H1 (cell line): Measurements from ENCODE around the gene PPP1R12B. TPM values are rescaled to one million over a fixed set of nuclear protein-coding genes. Genes with fewer than 3 reads are reported as not detected.

Source experiments
- CTCF ChIA-PET: fragments of 300-600 bp; sonication (Branson Sonifier 250); formaldehyde crosslinking; loops from one replicate; lab custom pipeline; 2021; ENCODE audit not compliant: partially characterized antibody; lab: Charles Lee
- POLR2A ChIA-PET: fragments of 300-600 bp; sonication (Branson Sonifier 250); formaldehyde crosslinking; loops from one replicate; lab custom pipeline; 2021; ENCODE audit warnings: inconsistent platforms; ENCODE audit not compliant: partially characterized antibody; lab: Charles Lee
- DNase-seq, 2 experiments: peaks; one replicate each; pipeline versions ENCODE4 v3.0.0 to v3.0.0-alpha.2; 2010 to 2022; ENCODE audit warnings: low spot score in 2 of 2, low read depth in 1 of 2, mixed read lengths in 1 of 2
- FAIRE-seq: peaks from 2 replicates; lab custom pipeline; 2011; peaks lifted over from hg19 to GRCh38; lab: Jason Lieb, UNC
- H2AFZ ChIP-seq: 2 replicates; pipeline ENCODE4 v1.8.1; 2012; ENCODE audit warnings: low read length, inconsistent platforms
- H2AK5ac ChIP-seq: 2 replicates; pipeline ENCODE4 v1.6.1; 2013; ENCODE audit warnings: low read depth, low read length
- H2BK120ac ChIP-seq: replicated peaks from 2 replicates; pipeline ENCODE3; 2013; ENCODE audit warnings: low read depth, low read length, inconsistent platforms
- H2BK12ac ChIP-seq: 2 replicates; pipeline ENCODE4 v1.6.1; 2013; ENCODE audit warnings: low read depth, low read length
- H2BK15ac ChIP-seq: 2 replicates; pipeline ENCODE4 v1.6.1; 2013; ENCODE audit warnings: low read length
- H2BK20ac ChIP-seq: 2 replicates; pipeline ENCODE4 v1.6.1; 2013; ENCODE audit warnings: low read length
- H2BK5ac ChIP-seq: 2 replicates; pipeline ENCODE4 v1.6.1; 2013; ENCODE audit warnings: low read depth, low read length
- H3K14ac ChIP-seq: 2 replicates; pipeline ENCODE4 v1.6.1; 2013; ENCODE audit warnings: inconsistent platforms; ENCODE audit not compliant: insufficient read length
- H3K18ac ChIP-seq: 2 replicates; pipeline ENCODE4 v1.6.1; 2013; ENCODE audit warnings: low read length; ENCODE audit errors: extremely low read depth
- H3K23ac ChIP-seq: 2 replicates; pipeline ENCODE4 v1.6.1; 2013; ENCODE audit warnings: inconsistent platforms; ENCODE audit not compliant: insufficient read length
- H3K23me2 ChIP-seq: 2 replicates; pipeline ENCODE4 v1.6.1; 2013; ENCODE audit warnings: low read depth, low read length
- H3K27ac ChIP-seq: 2 replicates; pipeline ENCODE4 v1.6.1; 2011; ENCODE audit warnings: low read depth, low read length, inconsistent platforms
- H3K27me3 ChIP-seq, 4 experiments: replicated peaks in 1 of 4; 1 replicate in 1 of 4; 2 replicates in 3 of 4; pipeline versions ENCODE4 v1.6.1 to v1.8.1; 2011 to 2013; ENCODE audit warnings: low read length in 3 of 4, mild to moderate bottlenecking in 3 of 4, inconsistent platforms in 2 of 4, mixed read lengths in 2 of 4, moderate library complexity in 1 of 4; ENCODE audit not compliant: control insufficient read depth in 3 of 4, insufficient read depth in 3 of 4; ENCODE audit errors: extremely low read depth in 1 of 4
- H3K36me3 ChIP-seq, 4 experiments: 2 replicates each; pipeline versions ENCODE4 v1.6.1 to v1.8.1; 2011 to 2013; ENCODE audit warnings: mild to moderate bottlenecking in 4 of 4, low read length in 3 of 4, moderate library complexity in 2 of 4, control low read depth in 1 of 4, inconsistent platforms in 1 of 4; ENCODE audit not compliant: insufficient read depth in 4 of 4, control insufficient read depth in 2 of 4
- H3K4ac ChIP-seq: replicated peaks from 2 replicates; pipeline ENCODE3; 2013; ENCODE audit warnings: low read length, low read depth, mixed read lengths, inconsistent platforms; ENCODE audit not compliant: insufficient read length
- H3K4me1 ChIP-seq, 4 experiments: replicated peaks in 1 of 4; 1 replicate in 1 of 4; 2 replicates in 3 of 4; pipeline versions ENCODE4 v1.6.1 to v1.8.1; 2011 to 2013; ENCODE audit warnings: low read length in 3 of 4, inconsistent platforms in 2 of 4, mixed read lengths in 1 of 4; ENCODE audit not compliant: insufficient read depth in 4 of 4, control insufficient read depth in 3 of 4
- H3K4me2 ChIP-seq, 2 experiments: 2 replicates each; pipeline versions ENCODE4 v1.6.1 to v1.8.1; 2011 to 2013; ENCODE audit warnings: low read depth in 2 of 2, low read length in 2 of 2, control low read depth in 1 of 2, inconsistent platforms in 1 of 2, mild to moderate bottlenecking in 1 of 2; ENCODE audit not compliant: insufficient read depth in 1 of 2
- H3K4me3 ChIP-seq, 4 experiments: fragments of 200-600, 300-600 bp in 1 of 4; sonication (generic), shearing (Covaris generic), sonication (Bioruptor Twin) in 1 of 4; 2 replicates each; pipeline versions ENCODE4 v1.5.1 to v1.8.1; 2011 to 2016; ENCODE audit warnings: low read length in 4 of 4, low read depth in 3 of 4, control low read depth in 2 of 4, inconsistent platforms in 2 of 4, mild to moderate bottlenecking in 2 of 4, mixed read lengths in 1 of 4, moderate library complexity in 1 of 4; ENCODE audit not compliant: insufficient read depth in 2 of 4; ENCODE audit errors: extremely low read depth in 1 of 4
- H3K56ac ChIP-seq: replicated peaks from 2 replicates; pipeline ENCODE3; 2013; ENCODE audit warnings: low read depth, mild to moderate bottlenecking, mixed read lengths, low read length, inconsistent platforms; ENCODE audit not compliant: insufficient read length
- H3K79me1 ChIP-seq: 2 replicates; pipeline ENCODE4 v1.6.1; 2013; ENCODE audit warnings: low read depth, low read length, control low read depth
- H3K79me2 ChIP-seq, 2 experiments: 2 replicates each; pipeline versions ENCODE4 v1.6.1 to v1.8.1; 2012 to 2013; ENCODE audit warnings: low read length in 2 of 2, mild to moderate bottlenecking in 2 of 2, inconsistent platforms in 1 of 2; ENCODE audit not compliant: insufficient read depth in 2 of 2, control insufficient read depth in 1 of 2
- H3K9ac ChIP-seq, 4 experiments: replicated peaks in 1 of 4; 1 replicate in 1 of 4; 2 replicates in 3 of 4; pipeline versions ENCODE4 v1.6.1 to v1.8.1; 2011 to 2013; ENCODE audit warnings: low read depth in 3 of 4, low read length in 3 of 4, control low read depth in 2 of 4, mild to moderate bottlenecking in 2 of 4, moderate library complexity in 2 of 4, inconsistent platforms in 1 of 4; ENCODE audit errors: extremely low read depth in 1 of 4
- H3K9me3 ChIP-seq, 2 experiments: 2 replicates each; pipeline versions ENCODE4 v1.6.1 to v1.8.1; 2012 to 2013; ENCODE audit warnings: mild to moderate bottlenecking in 2 of 2, moderate library complexity in 2 of 2, control low read depth in 1 of 2, inconsistent platforms in 1 of 2, low read depth in 1 of 2, low read length in 1 of 2, mixed read lengths in 1 of 2; ENCODE audit not compliant: insufficient read depth in 2 of 2
- H4K20me1 ChIP-seq, 2 experiments: replicated peaks in 1 of 2; 2 replicates each; pipeline versions ENCODE3 to v1.8.1; 2011 to 2013; ENCODE audit warnings: inconsistent platforms in 2 of 2, low read length in 2 of 2, mild to moderate bottlenecking in 1 of 2; ENCODE audit not compliant: insufficient read depth in 2 of 2, control insufficient read depth in 1 of 2
- H4K5ac ChIP-seq: 2 replicates; pipeline ENCODE4 v1.6.1; 2013; ENCODE audit warnings: low read length, low read depth, mixed read lengths, inconsistent platforms; ENCODE audit not compliant: insufficient read length
- H4K8ac ChIP-seq: 2 replicates; pipeline ENCODE4 v1.8.0; 2013; ENCODE audit warnings: mild to moderate bottlenecking, moderate library complexity, low read length, inconsistent platforms; ENCODE audit not compliant: insufficient read depth; ENCODE audit errors: extremely low read depth
- H4K91ac ChIP-seq: replicated peaks from 2 replicates; pipeline ENCODE3; 2013; ENCODE audit warnings: low read length, mixed read lengths, inconsistent platforms; ENCODE audit not compliant: insufficient read length
- CHD2 ChIP-seq: IDR thresholded peaks from 2 replicates; pipeline ENCODE4 v1.6.1; 2012; ENCODE audit warnings: low read length, improper control_type of control experiment
- EP300 ChIP-seq, 2 experiments: IDR thresholded peaks; 1 replicate in 1 of 2; 2 replicates in 1 of 2; pipeline ENCODE4 v1.6.1; 2011 to 2012; ENCODE audit warnings: low read depth in 2 of 2, low read length in 2 of 2, mild to moderate bottlenecking in 2 of 2, borderline replicate concordance in 1 of 2, inconsistent platforms in 1 of 2, moderate library complexity in 1 of 2
- WGBS, 2 experiments: shearing (Covaris generic) in 1 of 2; methylation state at CpG; one replicate each; pipeline versions ENCODE4 v1.1.6 to v1.1.7; 2013 to 2015; ENCODE audit warnings: low lambda C conversion rate in 2 of 2, mixed read lengths in 2 of 2, inconsistent platforms in 1 of 2, low coverage in 1 of 2, missing lambda C conversion rate in 1 of 2; ENCODE audit not compliant: insufficient replicate concordance in 2 of 2, insufficient coverage in 1 of 2, insufficient read length in 1 of 2; ENCODE audit errors: extremely low coverage in 1 of 2, missing lambda C conversion rate in 1 of 2; 5-methylcytosine and 5-hydroxymethylcytosine counted together
- polyA plus RNA-seq, 7 experiments: library from polyadenylated mRNA; depleted of rRNA in 3 of 7; stranded (reverse) in 5 of 7; unstranded in 2 of 7; fragments of >200 nt in 5 of 7; fragments of 200-250 nt in 2 of 7; gene quantifications; 1 replicate in 5 of 7; 2 replicates in 1 of 7; 4 replicates in 1 of 7; pipeline versions ENCODE4 v1.2.1 to v1.2.3, GENCODE V29; 2011 to 2013; ENCODE audit warnings: missing spikeins in 2 of 7, mixed read lengths in 2 of 7
- total RNA-seq: library from RNA; stranded (reverse); fragmentation: NEBNext Ultra II Directional; extraction: Animal tissue kit (Norgen Biotek cat#: 25700); gene quantifications from 2 replicates; pipeline ENCODE4 v1.2.1, GENCODE V29; 2021

PPP1R12B gene
- total and polyA plus RNA-seq, 2 of the 8 experiments (the other 6 are each of a cell fraction or from before 2014, with no cell fraction given), result 7.9 to 18.7 TPM

DNA sequence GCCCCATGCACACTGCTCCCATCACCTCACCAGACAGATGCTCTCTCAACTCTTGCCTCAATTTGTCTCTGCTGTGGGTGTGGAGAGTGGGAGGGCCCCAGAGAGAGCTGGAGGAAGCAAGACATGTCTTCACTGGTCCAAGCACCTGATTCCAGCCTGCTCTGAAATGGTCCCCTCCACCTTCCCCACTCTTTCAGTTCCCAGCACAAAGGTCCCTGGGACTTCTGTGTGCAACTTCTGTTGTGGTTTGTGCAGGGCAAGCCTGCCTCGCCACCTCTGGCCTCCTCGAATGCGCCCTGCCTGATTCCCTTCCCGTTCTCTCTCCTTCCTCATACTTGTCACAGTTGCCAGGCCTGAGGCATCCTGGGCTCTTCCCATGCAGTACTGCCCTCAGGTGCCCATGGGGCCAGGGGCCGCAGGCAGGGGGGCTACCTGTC, 242.5 kb downstream of the PPP1R12B start:
- Histone ChIP-seq H3K23ac (no peak overlapping the region), H3K56ac (no peak overlapping the region), H3K79me1 (no peaks in the 10 kb centered on the region), H3K23me2 (no peaks in the 10 kb centered on the region), H3K4me3 (no peak overlapping the region), H3K4me1 (no peaks in the 10 kb centered on the region), H4K5ac (no peak overlapping the region), H2BK5ac (no peak overlapping the region), H2AFZ (no peak overlapping the region), H3K4me2 (no peak overlapping the region), H3K14ac (no peak overlapping the region), H4K8ac (no peak overlapping the region), H2AK5ac (no peak overlapping the region), H4K20me1 (no peaks in the 10 kb centered on the region), H3K27ac (no peak overlapping the region), H2BK12ac (no peak overlapping the region), H3K36me3 (no peaks in the 10 kb centered on the region), H4K91ac (no peak overlapping the region), H3K9me3 (no peaks in the 10 kb centered on the region), H3K9ac (no peak overlapping the region), H3K79me2 (no peaks in the 10 kb centered on the region), H3K18ac (no peak overlapping the region), H3K27me3 (no peaks in the 10 kb centered on the region; a peak in 1 of 7 replicates), H2BK20ac (no peak overlapping the region), H3K4ac (no peak overlapping the region), H2BK15ac (no peak overlapping the region), H2BK120ac (no peak overlapping the region)
- CTCF ChIA-PET, result interaction anchor here (0.6 to 3.2 kb wide), 7 partner anchors 13 to 91 kb away, joined by 3 to 13 read pairs (median 4); no protein-coding TSS in a partner anchor
- no peak for FAIRE-seq
- no peak for DNase-seq
- POLR2A ChIA-PET, result no interaction called here
- 84% methylated on average over 5 of the region's 5 CpGs; no CpG with 5 or more reads in 1 of the 2 experiments for WGBS, 2 experiments
- TF ChIP-seq EP300 (IDR thresholded peaks at IDR 0.05; ENCODE audit: borderline replicate concordance in 1 of 2, low read depth in 2 of 2, low read length in 2 of 2) (no peak), CHD2 (no peak)
